SK-N-SH (cell line): ENCODE results near the gene SCARB1.

ENCODE experiments used
- EZH2phosphoT487 ChIP-seq: fragments of 200-600 bp; sonication (generic); IDR thresholded peaks from 2 replicates; pipeline ENCODE4 v1.6.1; 2017; ENCODE audit warnings: low read depth, mixed run types, mild to moderate bottlenecking, antibody characterized with exemption, moderate library complexity, borderline replicate concordance
- POLR2AphosphoS5 ChIP-seq: IDR thresholded peaks from 2 replicates; pipeline ENCODE4 v1.6.1; 2012; ENCODE audit warnings: low read depth, low read length
- SIN3A ChIP-seq: IDR thresholded peaks from 2 replicates; pipeline ENCODE4 v1.6.1; 2012; ENCODE audit warnings: low read depth, mild to moderate bottlenecking, low read length, moderate library complexity, borderline replicate concordance
- YY1 ChIP-seq: IDR thresholded peaks from 2 replicates; pipeline ENCODE4 v1.4.0; 2012; ENCODE audit warnings: low read depth, mild to moderate bottlenecking
- TF ChIP-seq, protein P1 (sequence below): fragments of 200-600 bp; sonication (generic); IDR thresholded peaks from 2 replicates; pipeline ENCODE4 v1.6.1; 2017; ENCODE audit warnings: antibody characterized with exemption, mild to moderate bottlenecking, moderate library complexity
- TF ChIP-seq, protein P2 (sequence below): fragments of 150-350 bp; IDR thresholded peaks from 2 replicates; pipeline ENCODE4 v1.6.1; 2016; ENCODE audit warnings: mild to moderate bottlenecking, low read depth, low read length
- TF ChIP-seq, protein P3 (sequence below): IDR thresholded peaks from 2 replicates; pipeline ENCODE4 v1.4.0; 2012; ENCODE audit warnings: low read depth
- TF ChIP-seq, protein P4 (sequence below): IDR thresholded peaks from 2 replicates; pipeline ENCODE4 v1.4.0; 2012; ENCODE audit warnings: low read depth, borderline replicate concordance
- TF ChIP-seq, protein P5 (sequence below): IDR thresholded peaks from 2 replicates; pipeline ENCODE4 v1.6.1; 2012; ENCODE audit warnings: mild to moderate bottlenecking, low read depth, low read length, moderate library complexity

GRCh38 chr12:124884587-124885438 is 21.1 kb upstream of the SCARB1 start:
- TF ChIP-seq EZH2phosphoT487, result no peak
- TF ChIP-seq, protein P1, sequence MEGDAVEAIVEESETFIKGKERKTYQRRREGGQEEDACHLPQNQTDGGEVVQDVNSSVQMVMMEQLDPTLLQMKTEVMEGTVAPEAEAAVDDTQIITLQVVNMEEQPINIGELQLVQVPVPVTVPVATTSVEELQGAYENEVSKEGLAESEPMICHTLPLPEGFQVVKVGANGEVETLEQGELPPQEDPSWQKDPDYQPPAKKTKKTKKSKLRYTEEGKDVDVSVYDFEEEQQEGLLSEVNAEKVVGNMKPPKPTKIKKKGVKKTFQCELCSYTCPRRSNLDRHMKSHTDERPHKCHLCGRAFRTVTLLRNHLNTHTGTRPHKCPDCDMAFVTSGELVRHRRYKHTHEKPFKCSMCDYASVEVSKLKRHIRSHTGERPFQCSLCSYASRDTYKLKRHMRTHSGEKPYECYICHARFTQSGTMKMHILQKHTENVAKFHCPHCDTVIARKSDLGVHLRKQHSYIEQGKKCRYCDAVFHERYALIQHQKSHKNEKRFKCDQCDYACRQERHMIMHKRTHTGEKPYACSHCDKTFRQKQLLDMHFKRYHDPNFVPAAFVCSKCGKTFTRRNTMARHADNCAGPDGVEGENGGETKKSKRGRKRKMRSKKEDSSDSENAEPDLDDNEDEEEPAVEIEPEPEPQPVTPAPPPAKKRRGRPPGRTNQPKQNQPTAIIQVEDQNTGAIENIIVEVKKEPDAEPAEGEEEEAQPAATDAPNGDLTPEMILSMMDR, result no peak
- TF ChIP-seq, protein P2, sequence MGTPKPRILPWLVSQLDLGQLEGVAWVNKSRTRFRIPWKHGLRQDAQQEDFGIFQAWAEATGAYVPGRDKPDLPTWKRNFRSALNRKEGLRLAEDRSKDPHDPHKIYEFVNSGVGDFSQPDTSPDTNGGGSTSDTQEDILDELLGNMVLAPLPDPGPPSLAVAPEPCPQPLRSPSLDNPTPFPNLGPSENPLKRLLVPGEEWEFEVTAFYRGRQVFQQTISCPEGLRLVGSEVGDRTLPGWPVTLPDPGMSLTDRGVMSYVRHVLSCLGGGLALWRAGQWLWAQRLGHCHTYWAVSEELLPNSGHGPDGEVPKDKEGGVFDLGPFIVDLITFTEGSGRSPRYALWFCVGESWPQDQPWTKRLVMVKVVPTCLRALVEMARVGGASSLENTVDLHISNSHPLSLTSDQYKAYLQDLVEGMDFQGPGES, result no peak
- TF ChIP-seq, protein P3, sequence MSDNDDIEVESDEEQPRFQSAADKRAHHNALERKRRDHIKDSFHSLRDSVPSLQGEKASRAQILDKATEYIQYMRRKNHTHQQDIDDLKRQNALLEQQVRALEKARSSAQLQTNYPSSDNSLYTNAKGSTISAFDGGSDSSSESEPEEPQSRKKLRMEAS, result no peak
- TF ChIP-seq, protein P4, sequence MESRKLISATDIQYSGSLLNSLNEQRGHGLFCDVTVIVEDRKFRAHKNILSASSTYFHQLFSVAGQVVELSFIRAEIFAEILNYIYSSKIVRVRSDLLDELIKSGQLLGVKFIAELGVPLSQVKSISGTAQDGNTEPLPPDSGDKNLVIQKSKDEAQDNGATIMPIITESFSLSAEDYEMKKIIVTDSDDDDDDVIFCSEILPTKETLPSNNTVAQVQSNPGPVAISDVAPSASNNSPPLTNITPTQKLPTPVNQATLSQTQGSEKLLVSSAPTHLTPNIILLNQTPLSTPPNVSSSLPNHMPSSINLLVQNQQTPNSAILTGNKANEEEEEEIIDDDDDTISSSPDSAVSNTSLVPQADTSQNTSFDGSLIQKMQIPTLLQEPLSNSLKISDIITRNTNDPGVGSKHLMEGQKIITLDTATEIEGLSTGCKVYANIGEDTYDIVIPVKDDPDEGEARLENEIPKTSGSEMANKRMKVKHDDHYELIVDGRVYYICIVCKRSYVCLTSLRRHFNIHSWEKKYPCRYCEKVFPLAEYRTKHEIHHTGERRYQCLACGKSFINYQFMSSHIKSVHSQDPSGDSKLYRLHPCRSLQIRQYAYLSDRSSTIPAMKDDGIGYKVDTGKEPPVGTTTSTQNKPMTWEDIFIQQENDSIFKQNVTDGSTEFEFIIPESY, result no peak
- TF ChIP-seq POLR2AphosphoS5, result no peak
- TF ChIP-seq, protein P5, sequence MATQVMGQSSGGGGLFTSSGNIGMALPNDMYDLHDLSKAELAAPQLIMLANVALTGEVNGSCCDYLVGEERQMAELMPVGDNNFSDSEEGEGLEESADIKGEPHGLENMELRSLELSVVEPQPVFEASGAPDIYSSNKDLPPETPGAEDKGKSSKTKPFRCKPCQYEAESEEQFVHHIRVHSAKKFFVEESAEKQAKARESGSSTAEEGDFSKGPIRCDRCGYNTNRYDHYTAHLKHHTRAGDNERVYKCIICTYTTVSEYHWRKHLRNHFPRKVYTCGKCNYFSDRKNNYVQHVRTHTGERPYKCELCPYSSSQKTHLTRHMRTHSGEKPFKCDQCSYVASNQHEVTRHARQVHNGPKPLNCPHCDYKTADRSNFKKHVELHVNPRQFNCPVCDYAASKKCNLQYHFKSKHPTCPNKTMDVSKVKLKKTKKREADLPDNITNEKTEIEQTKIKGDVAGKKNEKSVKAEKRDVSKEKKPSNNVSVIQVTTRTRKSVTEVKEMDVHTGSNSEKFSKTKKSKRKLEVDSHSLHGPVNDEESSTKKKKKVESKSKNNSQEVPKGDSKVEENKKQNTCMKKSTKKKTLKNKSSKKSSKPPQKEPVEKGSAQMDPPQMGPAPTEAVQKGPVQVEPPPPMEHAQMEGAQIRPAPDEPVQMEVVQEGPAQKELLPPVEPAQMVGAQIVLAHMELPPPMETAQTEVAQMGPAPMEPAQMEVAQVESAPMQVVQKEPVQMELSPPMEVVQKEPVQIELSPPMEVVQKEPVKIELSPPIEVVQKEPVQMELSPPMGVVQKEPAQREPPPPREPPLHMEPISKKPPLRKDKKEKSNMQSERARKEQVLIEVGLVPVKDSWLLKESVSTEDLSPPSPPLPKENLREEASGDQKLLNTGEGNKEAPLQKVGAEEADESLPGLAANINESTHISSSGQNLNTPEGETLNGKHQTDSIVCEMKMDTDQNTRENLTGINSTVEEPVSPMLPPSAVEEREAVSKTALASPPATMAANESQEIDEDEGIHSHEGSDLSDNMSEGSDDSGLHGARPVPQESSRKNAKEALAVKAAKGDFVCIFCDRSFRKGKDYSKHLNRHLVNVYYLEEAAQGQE, result no peak
- no peak for TF ChIP-seq YY1
- TF ChIP-seq SIN3A, result no peak
